ENCODE measurements around the gene ZC3H12D.

GRCh38 chr6:149510793-149511512 is 26.1 kb upstream of the ZC3H12D start:
- no peak for TF ChIP-seq POLR2A (IDR thresholded peaks at IDR 0.05; ENCODE audit: low read depth, low read length)
- no peak for TF ChIP-seq POLR2AphosphoS5 (IDR thresholded peaks at IDR 0.05; ENCODE audit: low read depth, low read length)

All from GM12891 (cell line).